Fibroblast of mammary gland (primary cell): Measurements from ENCODE around the gene PCBD1.

Source experiments
- DNase-seq: peaks from one replicate; pipeline ENCODE4 v3.0.0-alpha.2; 2010; ENCODE audit warnings: low read depth
- H3K4me3 ChIP-seq: 2 replicates; pipeline ENCODE4 v1.5.1; 2011; ENCODE audit warnings: low read depth, mild to moderate bottlenecking, low read length, moderate library complexity; ENCODE audit not compliant: control insufficient read depth
- TF ChIP-seq, protein P1 (sequence below): conservative IDR thresholded peaks from 2 replicates; pipeline ENCODE4 v1.5.1; 2011; ENCODE audit warnings: low read depth, low read length, inconsistent platforms; ENCODE audit not compliant: control insufficient read depth, insufficient read depth

PCBD1 gene

GRCh38 chr10:70887804-70888800, at the start of gene PCBD1:
Gene PCBD1, minus strand, starts transcription at chr10:70888565. Its CDS starts 32 bp downstream, at chr10:70888533.
- peak within 1 kb of the TSS; percentile 70 for H3K4me3 ChIP-seq
- TF ChIP-seq, protein P1, sequence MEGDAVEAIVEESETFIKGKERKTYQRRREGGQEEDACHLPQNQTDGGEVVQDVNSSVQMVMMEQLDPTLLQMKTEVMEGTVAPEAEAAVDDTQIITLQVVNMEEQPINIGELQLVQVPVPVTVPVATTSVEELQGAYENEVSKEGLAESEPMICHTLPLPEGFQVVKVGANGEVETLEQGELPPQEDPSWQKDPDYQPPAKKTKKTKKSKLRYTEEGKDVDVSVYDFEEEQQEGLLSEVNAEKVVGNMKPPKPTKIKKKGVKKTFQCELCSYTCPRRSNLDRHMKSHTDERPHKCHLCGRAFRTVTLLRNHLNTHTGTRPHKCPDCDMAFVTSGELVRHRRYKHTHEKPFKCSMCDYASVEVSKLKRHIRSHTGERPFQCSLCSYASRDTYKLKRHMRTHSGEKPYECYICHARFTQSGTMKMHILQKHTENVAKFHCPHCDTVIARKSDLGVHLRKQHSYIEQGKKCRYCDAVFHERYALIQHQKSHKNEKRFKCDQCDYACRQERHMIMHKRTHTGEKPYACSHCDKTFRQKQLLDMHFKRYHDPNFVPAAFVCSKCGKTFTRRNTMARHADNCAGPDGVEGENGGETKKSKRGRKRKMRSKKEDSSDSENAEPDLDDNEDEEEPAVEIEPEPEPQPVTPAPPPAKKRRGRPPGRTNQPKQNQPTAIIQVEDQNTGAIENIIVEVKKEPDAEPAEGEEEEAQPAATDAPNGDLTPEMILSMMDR = no peak

GRCh38 chr10:70937661-70938060, 49.3 kb upstream of the PCBD1 start:
- no peak overlapping the region for H3K4me3 ChIP-seq
- no peak for DNase-seq
- TF ChIP-seq, protein P1 = no peak

More at GRCh38 chr10:70887804-70888800, at the start of gene PCBD1:
- peak; percentile 58 for DNase-seq

GRCh38 chr10:70936111-70936510, 47.7 kb upstream of the PCBD1 start:
- no peak for DNase-seq
- TF ChIP-seq, protein P1 = no peak
- H3K4me3 ChIP-seq = no peak overlapping the region

GRCh38 chr10:70935631-70936030, 47.3 kb upstream of the PCBD1 start:
- no peak overlapping the region for H3K4me3 ChIP-seq
- TF ChIP-seq, protein P1 = no peak
- no peak for DNase-seq

DNA sequence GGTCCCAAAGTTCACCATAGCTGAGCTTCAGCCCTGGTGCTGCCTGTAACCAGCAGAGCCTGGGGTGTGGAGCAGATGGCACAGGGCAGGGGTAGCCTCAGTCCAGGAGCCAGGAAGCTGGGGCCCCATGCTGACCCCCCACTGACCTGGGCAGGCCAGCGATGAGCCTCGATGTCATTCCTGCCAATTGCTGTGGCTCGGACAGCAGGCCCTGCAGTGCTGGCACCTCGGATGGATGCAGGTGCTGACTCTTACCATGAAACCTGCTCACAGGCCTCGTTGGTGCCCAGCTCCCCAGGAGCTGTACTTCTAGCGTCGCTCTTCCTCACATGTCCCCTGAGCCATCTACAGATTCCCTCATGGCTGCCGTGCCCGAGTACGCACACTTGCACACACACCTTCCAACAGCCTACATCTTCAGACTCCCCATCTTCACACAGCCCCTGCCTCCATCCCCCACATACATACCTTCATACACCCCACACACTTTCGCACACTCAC, 46.8 kb upstream of the PCBD1 start:
- H3K4me3 ChIP-seq = no peak overlapping the region
- TF ChIP-seq, protein P1 = no peak

GRCh38 chr10:70934701-70935100, 46.3 kb upstream of the PCBD1 start:
- TF ChIP-seq, protein P1 = no peak
- no peak for DNase-seq

More for the DNA sequence above, 46.8 kb upstream of the PCBD1 start:
- DNase-seq = no peak

More at GRCh38 chr10:70934701-70935100, 46.3 kb upstream of the PCBD1 start:
- H3K4me3 ChIP-seq = no peak overlapping the region
